Heart left ventricle (tissue), 13 donors: ENCODE data around the gene RXRA.

Experiments
- POLR2A ChIP-seq, 2 donors: fragments of 450-650 bp; IDR thresholded peaks; one replicate each; pipeline ENCODE4 v1.6.1; 2017; ENCODE audit warnings: antibody characterized with exemption in 2 of 2, mild to moderate bottlenecking in 2 of 2, moderate library complexity in 2 of 2
- TF ChIP-seq, protein P1 (sequence below), 12 donors: fragments of 200-600 bp; sonication (generic) in 4 of 12; IDR thresholded peaks; one replicate each; pipeline versions ENCODE4 v1.5.0 to v1.8.0; 2018 to 2022; ENCODE audit warnings: antibody characterized with exemption in 12 of 12, mild to moderate bottlenecking in 5 of 12
- donor health status: ischemic (EF 13 %, LVEDD 7.1; RV severe dilation, severe dysfunction).
- donor health status: DM: no; HTN: yes; CAD: no.
- donor health status: DM: no; HTN: no; CAD: no.
- donor health status: ischemic (EF 25% LVEDD 6.9; RV normal size, moderate dysfunction).
- donor health status: ischemic (EF 25% LVEDD 5.7; RV mildly dilated, moderate dysfunction).
- donor health status: ischemic (EF 35%, LVEDD 5.7; RV mildly dilated, moderate dysfunction).
- donor health status: nonischemic (EF 11% LVEDD 7.7; RV severe dilation, severe dysfunction).
- donor health status: DM: yes; HTN: yes; CAD: no.
- donor health status: PGD.
- donor health status: ischemic (EF 29% LVEDD 5.4; RV normal size, mild dysfunction).
- donor health status: nonischemic (EF 23%, LVEDD 6.1; RV moderate dilation, normal function).

- no peak for TF ChIP-seq POLR2A (IDR thresholded peaks at IDR 0.05)
- TF ChIP-seq, protein P1, sequence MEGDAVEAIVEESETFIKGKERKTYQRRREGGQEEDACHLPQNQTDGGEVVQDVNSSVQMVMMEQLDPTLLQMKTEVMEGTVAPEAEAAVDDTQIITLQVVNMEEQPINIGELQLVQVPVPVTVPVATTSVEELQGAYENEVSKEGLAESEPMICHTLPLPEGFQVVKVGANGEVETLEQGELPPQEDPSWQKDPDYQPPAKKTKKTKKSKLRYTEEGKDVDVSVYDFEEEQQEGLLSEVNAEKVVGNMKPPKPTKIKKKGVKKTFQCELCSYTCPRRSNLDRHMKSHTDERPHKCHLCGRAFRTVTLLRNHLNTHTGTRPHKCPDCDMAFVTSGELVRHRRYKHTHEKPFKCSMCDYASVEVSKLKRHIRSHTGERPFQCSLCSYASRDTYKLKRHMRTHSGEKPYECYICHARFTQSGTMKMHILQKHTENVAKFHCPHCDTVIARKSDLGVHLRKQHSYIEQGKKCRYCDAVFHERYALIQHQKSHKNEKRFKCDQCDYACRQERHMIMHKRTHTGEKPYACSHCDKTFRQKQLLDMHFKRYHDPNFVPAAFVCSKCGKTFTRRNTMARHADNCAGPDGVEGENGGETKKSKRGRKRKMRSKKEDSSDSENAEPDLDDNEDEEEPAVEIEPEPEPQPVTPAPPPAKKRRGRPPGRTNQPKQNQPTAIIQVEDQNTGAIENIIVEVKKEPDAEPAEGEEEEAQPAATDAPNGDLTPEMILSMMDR (IDR thresholded peaks at IDR 0.05) = no peak
These were observed 133.3 kb downstream of the RXRA start for GRCh38 chr9:134459573-134459972.
